SH-SY5Y (cell line): ENCODE results near the gene JAKMIP1.

Experiments used
- GATA2 ChIP-seq: IDR thresholded peaks from 2 replicates; pipeline ENCODE4 v1.6.1; 2011; ENCODE audit warnings: mild to moderate bottlenecking, low read depth, low read length
- GATA3 ChIP-seq: IDR thresholded peaks from 2 replicates; pipeline ENCODE4 v1.6.1; 2011; ENCODE audit warnings: low read depth, mild to moderate bottlenecking, low read length, moderate library complexity

- TF ChIP-seq GATA3 (no peak), GATA2 (no peak)
These were observed 5.6 kb upstream of the JAKMIP1 start for GRCh38 chr4:6205973-6206372.
